Stimulated activated naive CD4-positive, alpha-beta T cell treated with Interleukin-2 at 50 U/mL for 16 hours (primary cell): ENCODE results near the gene WDPCP.
"Not testable (repeated sequence)": the region's sequence is repeated elsewhere in the genome, so short reads cannot be mapped to it uniquely, and the experiment has no call there.

ENCODE experiments used
- DNase-seq: peaks from one replicate; lab custom pipeline; 2025; lab: John Stamatoyannopoulos, UW

WDPCP gene

GRCh38 chr2:63588385-63589147, at the start of gene WDPCP, which contains the start of gene MDH1:
Gene WDPCP, minus strand, starts transcription at chr2:63588477. Its CDS starts 206 bp downstream, at chr2:63588271.
Gene MDH1, plus strand, starts transcription at chr2:63588963. Its CDS starts 81 bp downstream, at chr2:63589044.
- peak; percentile 97 for DNase-seq

- DNase-seq = no peak
Observed at GRCh38 chr2:63632382-63632781, 44.1 kb upstream of the WDPCP start.

GRCh38 chr2:63631501-63631900, 43.2 kb upstream of the WDPCP start:
- no peak for DNase-seq

GRCh38 chr2:63628403-63628942, 40.2 kb upstream of the WDPCP start:
- no peak for DNase-seq

- DNase-seq = no peak
Observed at GRCh38 chr2:63627866-63628265, 39.6 kb upstream of the WDPCP start.

- DNase-seq = not testable (repeated sequence)
Observed at GRCh38 chr2:63623763-63624162, 35.5 kb upstream of the WDPCP start.

GRCh38 chr2:63622751-63623150, 34.5 kb upstream of the WDPCP start:
- DNase-seq = no peak

GRCh38 chr2:63619328-63619727, 31.1 kb upstream of the WDPCP start:
- DNase-seq = no peak

GRCh38 chr2:63617366-63617765, 29.1 kb upstream of the WDPCP start:
- DNase-seq = no peak

GRCh38 chr2:63614983-63615945, 27.0 kb upstream of the WDPCP start:
- DNase-seq = no peak

GRCh38 chr2:63614448-63614968, 26.2 kb upstream of the WDPCP start:
- no peak for DNase-seq

GRCh38 chr2:63613391-63613901, 25.2 kb upstream of the WDPCP start:
- DNase-seq = no peak

GRCh38 chr2:63610525-63610924, 22.2 kb upstream of the WDPCP start:
- DNase-seq = no peak

GRCh38 chr2:63608865-63609264, 20.6 kb upstream of the WDPCP start:
- not testable (repeated sequence) for DNase-seq

GRCh38 chr2:63604666-63605065, 16.4 kb upstream of the WDPCP start:
- no peak for DNase-seq

GRCh38 chr2:63600881-63601460, 12.7 kb upstream of the WDPCP start:
- DNase-seq = no peak

GRCh38 chr2:63598981-63599380, 10.7 kb upstream of the WDPCP start:
- DNase-seq = no peak

- DNase-seq = no peak
Observed at GRCh38 chr2:63596401-63596883, 8.2 kb upstream of the WDPCP start.

- DNase-seq = no peak
Observed at GRCh38 chr2:63594660-63595059, 6.4 kb upstream of the WDPCP start.

- DNase-seq = no peak
Observed at GRCh38 chr2:63591566-63592175, 3.4 kb upstream of the WDPCP start.
